HepG2 (cell line): ENCODE measurements around the gene B4GALT2. TPM values are rescaled to one million over a fixed set of nuclear protein-coding genes. Genes with fewer than 3 reads are reported as not detected.

Experiments used
- ATAC-seq: fragments of 200-7000 bp; cut with Tn5 transposase; 3 replicates; pipeline ENCODE4 v1.9.1; 2020; ENCODE audit warnings: mild to moderate bottlenecking, moderate library complexity
- BruUV-seq: library from RNA; stranded (reverse); fragments of 400-500 nt; replicated peaks from 2 replicates; lab custom pipeline; 2021; lab: Mats Ljungman, UMichigan
- CTCF ChIA-PET: fragments of 300-600 bp; formaldehyde crosslinking; extraction: SDS; loops from one replicate; lab custom pipeline; 2021; ENCODE audit warnings: low total read pairs, inconsistent platforms, low intra/inter-chr PET ratio; lab: Yijun Ruan, JAX
- POLR2A ChIA-PET: fragments of 350-600 bp; sonication (Branson Sonifier 250); formaldehyde crosslinking; loops from one replicate; lab custom pipeline; 2020; ENCODE audit warnings: antibody characterized with exemption, inconsistent platforms; lab: Yijun Ruan, JAX
- DNase-seq: peaks from one replicate; pipeline ENCODE4 v3.0.0-alpha.2; 2015; ENCODE audit warnings: low spot score
- FAIRE-seq: peaks from 3 replicates; lab custom pipeline; 2011; peaks lifted over from hg19 to GRCh38; lab: Jason Lieb, UNC
- H2AFZ ChIP-seq: one replicate; pipeline ENCODE4 v1.6.1; 2011; ENCODE audit warnings: low read length, inconsistent platforms
- H3K27ac ChIP-seq: fragments of 300-600 bp; 3 replicates; pipeline ENCODE4 v1.8.0; 2011; ENCODE audit warnings: mixed run types, mild to moderate bottlenecking, mixed read lengths, low read length, inconsistent platforms; ENCODE audit not compliant: insufficient read depth; ENCODE audit errors: extremely low read length
- H3K27me3 ChIP-seq, 2 experiments: fragments of 200-600 bp in 1 of 2; 2 replicates in 1 of 2; 3 replicates in 1 of 2; pipeline versions ENCODE4 v1.6.0 to v1.8.0; 2011; ENCODE audit warnings: low read length in 2 of 2, mild to moderate bottlenecking in 2 of 2, moderate library complexity in 2 of 2, inconsistent platforms in 1 of 2; ENCODE audit not compliant: insufficient read depth in 2 of 2, control insufficient read depth in 1 of 2
- H3K36me3 ChIP-seq, 2 experiments: fragments of 200-600 bp in 1 of 2; replicated peaks in 1 of 2; 2 replicates in 1 of 2; 3 replicates in 1 of 2; pipeline versions ENCODE4 v1.5.1 to v1.8.0; 2011; ENCODE audit warnings: low read length in 2 of 2, inconsistent platforms in 1 of 2; ENCODE audit not compliant: insufficient read depth in 2 of 2, control insufficient read depth in 1 of 2
- H3K4me1 ChIP-seq: 2 replicates; pipeline ENCODE4 v1.5.1; 2012; ENCODE audit warnings: low read length, inconsistent platforms; ENCODE audit not compliant: insufficient read depth
- H3K4me2 ChIP-seq: 2 replicates; pipeline ENCODE4 v1.6.0; 2011; ENCODE audit warnings: low read depth, low read length, inconsistent platforms
- H3K4me3 ChIP-seq, 3 experiments: fragments of 200-600 bp in 1 of 3; sonication (generic), shearing (Covaris generic) in 1 of 3; replicated peaks in 1 of 3; 2 replicates each; pipeline ENCODE4 v1.5.1; 2011 to 2016; ENCODE audit warnings: low read length in 3 of 3, inconsistent platforms in 2 of 3, low read depth in 2 of 3, mild to moderate bottlenecking in 2 of 3, control low read depth in 1 of 3, mixed read lengths in 1 of 3; ENCODE audit not compliant: insufficient read depth in 1 of 3
- H3K79me2 ChIP-seq: one replicate; pipeline ENCODE4 v1.6.1; 2011; ENCODE audit warnings: low read length, inconsistent platforms; ENCODE audit not compliant: insufficient read depth
- H3K9ac ChIP-seq: 2 replicates; pipeline ENCODE4 v1.6.0; 2011; ENCODE audit warnings: mild to moderate bottlenecking, low read depth, low read length, inconsistent platforms; ENCODE audit not compliant: insufficient read depth
- H3K9me3 ChIP-seq: 2 replicates; pipeline ENCODE4 v1.5.1; 2012; ENCODE audit warnings: mild to moderate bottlenecking, low read length
- H4K20me1 ChIP-seq: 2 replicates; pipeline ENCODE4 v1.6.0; 2011; ENCODE audit warnings: inconsistent platforms, mild to moderate bottlenecking, low read length, moderate library complexity; ENCODE audit not compliant: insufficient read depth
- ATF3 ChIP-seq: sonication (generic); formaldehyde crosslinking; IDR thresholded peaks from 2 replicates; pipeline ENCODE4 v1.4.0; 2020; ENCODE audit warnings: missing genetic modification reagents
- BRF2 ChIP-seq: sonication (generic); formaldehyde crosslinking; IDR thresholded peaks from 2 replicates; pipeline ENCODE4 v1.8.1; 2022; ENCODE audit warnings: mild to moderate bottlenecking, missing genetic modification reagents
- CBFB ChIP-seq: sonication (generic); formaldehyde crosslinking; IDR thresholded peaks from 2 replicates; pipeline ENCODE4 v1.4.0; 2020; ENCODE audit warnings: missing genetic modification reagents
- EZH2 ChIP-seq: conservative IDR thresholded peaks from 2 replicates; pipeline ENCODE4 v1.6.1; 2012; ENCODE audit warnings: mild to moderate bottlenecking, low read depth, low read length, moderate library complexity
- HDAC6 ChIP-seq: fragments of 200-600 bp; sonication (generic); IDR thresholded peaks from 2 replicates; pipeline ENCODE4 v1.7.0; 2017; ENCODE audit warnings: mild to moderate bottlenecking, antibody characterized with exemption, low read length, low read depth
- KLF16 ChIP-seq, 2 experiments: sonication (generic) in 1 of 2; formaldehyde crosslinking in 1 of 2; IDR thresholded peaks; 2 replicates each; pipeline versions ENCODE4 v1.6.1 to v1.8.0; 2016 to 2023; ENCODE audit warnings: missing genetic modification reagents in 2 of 2, missing compliant biosample characterization in 1 of 2
- KLF9 ChIP-seq: IDR thresholded peaks from 2 replicates; pipeline ENCODE4 v1.6.1; 2016; ENCODE audit warnings: low read depth
- POLR2G ChIP-seq: fragments of 200-400 bp; formaldehyde crosslinking; IDR thresholded peaks from 2 replicates; pipeline ENCODE4 v1.6.1; 2018; ENCODE audit warnings: mild to moderate bottlenecking, low read depth, low read length, moderate library complexity
- SP2 ChIP-seq: sonication (generic); formaldehyde crosslinking; IDR thresholded peaks from 2 replicates; pipeline ENCODE4 v1.5.1; 2020; ENCODE audit warnings: mild to moderate bottlenecking, missing genetic modification reagents
- SRSF1 ChIP-seq: fragments of 200-400 bp; formaldehyde crosslinking; optimal IDR thresholded peaks from 2 replicates; pipeline ENCODE3; 2017; ENCODE audit warnings: mild to moderate bottlenecking, low read depth, low read length, moderate library complexity
- TBX2 ChIP-seq: sonication (generic); formaldehyde crosslinking; IDR thresholded peaks from 2 replicates; pipeline ENCODE4 v1.5.0; 2020; ENCODE audit warnings: missing genetic modification reagents, mild to moderate bottlenecking, borderline replicate concordance
- ZMAT5 ChIP-seq: sonication (generic); formaldehyde crosslinking; IDR thresholded peaks from 2 replicates; pipeline ENCODE4 v1.5.0; 2020; ENCODE audit warnings: mild to moderate bottlenecking, low read depth, missing genetic modification reagents, borderline replicate concordance
- ZNF235 ChIP-seq: sonication (generic); formaldehyde crosslinking; IDR thresholded peaks from 2 replicates; pipeline ENCODE4 v1.8.1; 2023; ENCODE audit warnings: mild to moderate bottlenecking, missing genetic modification reagents, borderline replicate concordance
- ZNF30 ChIP-seq: sonication (generic); formaldehyde crosslinking; IDR thresholded peaks from 2 replicates; pipeline ENCODE4 v1.5.0; 2020; ENCODE audit warnings: mild to moderate bottlenecking, missing genetic modification reagents
- WGBS: methylation state at CpG from one replicate; pipeline ENCODE4 v1.1.6; 2017; ENCODE audit warnings: low lambda C conversion rate; 5-methylcytosine and 5-hydroxymethylcytosine counted together
- in situ Hi-C: cut with HindIII; loops from 2 replicates; pipeline ENCODE4 v1.10.0; 2017; ENCODE audit warnings: low pct_unique_long_range_greater_than_20kb; ENCODE audit not compliant: extremely low pct_ligation_motif_present
- intact Hi-C: fragments of 100-400 bp; cut with micrococcal nuclease; formaldehyde crosslinking; loops from one replicate; pipeline ENCODE4 v1.10.0; 2022; ENCODE audit not compliant: unreplicated experiment
- polyA plus RNA-seq, 8 experiments: library from polyadenylated mRNA; depleted of rRNA in 3 of 8; stranded (reverse) in 7 of 8; unstranded in 1 of 8; fragments of >200 nt; fragmentation: Illumina TruSeq in 4 of 8; extraction: Trizol in 4 of 8; gene quantifications; 2 replicates each; pipeline versions ENCODE4 v1.2.1 to v1.2.3, GENCODE V29; 2011 to 2016; ENCODE audit warnings: low read depth in 4 of 8, missing spikeins in 1 of 8, mixed read lengths in 1 of 8; ENCODE audit not compliant: insufficient read depth in 1 of 8
- total RNA-seq, 5 experiments: library from RNA; depleted of rRNA; stranded (reverse); fragments of >200 nt; fragmentation: Illumina TruSeq; extraction: Trizol; gene quantifications; 2 replicates each; pipeline ENCODE4 v1.2.3, GENCODE V29; 2016; ENCODE audit warnings: low read depth in 1 of 5
- TF ChIP-seq, protein P1 (sequence below): IDR thresholded peaks from 2 replicates; pipeline ENCODE4 v1.6.1; 2016; ENCODE audit warnings: mild to moderate bottlenecking
- TF ChIP-seq, protein P2 (sequence below): sonication (generic); formaldehyde crosslinking; IDR thresholded peaks from 2 replicates; pipeline ENCODE4 v1.8.0; 2022; ENCODE audit warnings: mild to moderate bottlenecking, missing genetic modification reagents; ENCODE audit not compliant: insufficient replicate concordance
- TF ChIP-seq, protein P3 (sequence below): sonication (generic); formaldehyde crosslinking; IDR thresholded peaks from 2 replicates; pipeline ENCODE4 v1.8.1; 2023; ENCODE audit warnings: missing genetic modification reagents, mild to moderate bottlenecking, borderline replicate concordance

B4GALT2 gene
- total and polyA plus RNA-seq, 2 of the 13 experiments (the other 11 are each of a cell fraction or from before 2014, with no cell fraction given): 41.9 to 78.0 TPM

DNA sequence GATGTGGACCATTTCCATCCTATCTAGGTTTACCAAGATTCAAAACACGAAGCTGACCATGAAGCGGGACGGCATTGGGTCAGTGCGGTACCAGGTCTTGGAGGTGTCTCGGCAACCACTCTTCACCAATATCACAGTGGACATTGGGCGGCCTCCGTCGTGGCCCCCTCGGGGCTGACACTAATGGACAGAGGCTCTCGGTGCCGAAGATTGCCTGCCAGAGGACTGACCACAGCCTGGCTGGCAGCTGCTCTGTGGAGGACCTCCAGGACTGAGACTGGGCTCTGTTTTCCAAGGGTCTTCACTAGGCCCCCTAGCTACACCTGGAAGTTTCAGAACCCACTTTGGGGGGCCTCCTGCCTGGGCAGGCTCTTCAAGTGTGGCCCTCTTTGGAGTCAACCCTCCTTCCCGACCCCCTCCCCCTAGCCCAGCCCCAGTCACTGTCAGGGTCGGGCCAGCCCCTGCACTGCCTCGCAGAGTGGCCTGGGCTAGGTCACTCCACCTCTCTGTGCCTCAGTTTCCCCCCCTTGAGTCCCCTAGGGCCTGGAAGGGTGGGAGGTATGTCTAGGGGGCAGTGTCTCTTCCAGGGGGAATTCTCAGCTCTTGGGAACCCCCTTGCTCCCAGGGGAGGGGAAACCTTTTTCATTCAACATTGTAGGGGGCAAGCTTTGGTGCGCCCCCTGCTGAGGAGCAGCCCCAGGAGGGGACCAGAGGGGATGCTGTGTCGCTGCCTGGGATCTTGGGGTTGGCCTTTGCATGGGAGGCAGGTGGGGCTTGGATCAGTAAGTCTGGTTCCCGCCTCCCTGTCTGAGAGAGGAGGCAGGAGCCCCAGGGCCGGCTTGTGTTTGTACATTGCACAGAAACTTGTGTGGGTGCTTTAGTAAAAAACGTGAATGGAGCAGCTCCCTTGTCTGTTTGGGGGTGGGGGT lies 11.5 kb downstream of the B4GALT2 start (continued):
- TF ChIP-seq ATF3: no peak
- TF ChIP-seq ZNF30 (CRISPR knock-in tag): no peak
- TF ChIP-seq BRF2 (CRISPR knock-in tag): no peak
- peak; percentile 11 for TF ChIP-seq SRSF1
- TF ChIP-seq, all 625 proteins: peak for 5

GRCh38 chr1:43991200-43991475 lies 12.1 kb downstream of the B4GALT2 start:
- DNase-seq: no peak
- Histone ChIP-seq H3K4me3 (peak overlapping the region; percentile 52 to 77 (median 75)), H3K27ac (peak overlapping the region; percentile 54), H3K4me2 (peak overlapping the region; percentile 89), H3K9ac (peak overlapping the region; percentile 56), H2AFZ (no peak overlapping the region), H3K4me1 (peaks cover 62% of the 10 kb centered on the region), H3K36me3 (peaks cover 0 to 1% of the 10 kb centered on the region in 2 experiments; a peak in 1 of 5 replicates), H3K79me2 (no peaks in the 10 kb centered on the region), H4K20me1 (no peaks in the 10 kb centered on the region), H3K9me3 (no peaks in the 10 kb centered on the region), H3K27me3 (no peaks in the 10 kb centered on the region)
- 0% methylated on average over 4 of the region's 10 CpGs for WGBS
- ChIA-PET POLR2A (interaction anchor here (0.8 to 0.9 kb wide), 2 partner anchors 16 to 40 kb away, joined by 3 to 4 read pairs; partner anchors contain the start of genes ATP6V0B and SLC6A9), CTCF (no interaction called here)
- ATAC-seq: no peak
- intact Hi-C loops (no loop called here), in situ Hi-C loops (no loop called here)
- no peak for FAIRE-seq
- no TSS peak for BruUV-seq
- TF ChIP-seq KLF16 (CRISPR knock-in tag; IDR thresholded peaks at IDR 0.05): no peak
- no peak for TF ChIP-seq ZMAT5 (CRISPR knock-in tag)
- TF ChIP-seq, protein P1, sequence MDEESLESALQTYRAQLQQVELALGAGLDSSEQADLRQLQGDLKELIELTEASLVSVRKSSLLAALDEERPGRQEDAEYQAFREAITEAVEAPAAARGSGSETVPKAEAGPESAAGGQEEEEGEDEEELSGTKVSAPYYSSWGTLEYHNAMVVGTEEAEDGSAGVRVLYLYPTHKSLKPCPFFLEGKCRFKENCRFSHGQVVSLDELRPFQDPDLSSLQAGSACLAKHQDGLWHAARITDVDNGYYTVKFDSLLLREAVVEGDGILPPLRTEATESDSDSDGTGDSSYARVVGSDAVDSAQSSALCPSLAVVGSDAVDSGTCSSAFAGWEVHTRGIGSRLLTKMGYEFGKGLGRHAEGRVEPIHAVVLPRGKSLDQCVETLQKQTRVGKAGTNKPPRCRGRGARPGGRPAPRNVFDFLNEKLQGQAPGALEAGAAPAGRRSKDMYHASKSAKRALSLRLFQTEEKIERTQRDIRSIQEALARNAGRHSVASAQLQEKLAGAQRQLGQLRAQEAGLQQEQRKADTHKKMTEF: 0 out of 2 replicates have a peak, but pooled peaks have one; percentile 41
- TF ChIP-seq EZH2: no peak
- 0 out of 2 replicates have a peak, but pooled peaks have one; percentile 5 for TF ChIP-seq CBFB (CRISPR knock-in tag)
- TF ChIP-seq POLR2G: peak; percentile 69; the same call in 1 of the 2 replicates
- no peak for TF ChIP-seq HDAC6
- no peak for TF ChIP-seq ZNF235 (CRISPR knock-in tag)
- no peak for TF ChIP-seq KLF9 (CRISPR knock-in tag)
- TF ChIP-seq, protein P2, sequence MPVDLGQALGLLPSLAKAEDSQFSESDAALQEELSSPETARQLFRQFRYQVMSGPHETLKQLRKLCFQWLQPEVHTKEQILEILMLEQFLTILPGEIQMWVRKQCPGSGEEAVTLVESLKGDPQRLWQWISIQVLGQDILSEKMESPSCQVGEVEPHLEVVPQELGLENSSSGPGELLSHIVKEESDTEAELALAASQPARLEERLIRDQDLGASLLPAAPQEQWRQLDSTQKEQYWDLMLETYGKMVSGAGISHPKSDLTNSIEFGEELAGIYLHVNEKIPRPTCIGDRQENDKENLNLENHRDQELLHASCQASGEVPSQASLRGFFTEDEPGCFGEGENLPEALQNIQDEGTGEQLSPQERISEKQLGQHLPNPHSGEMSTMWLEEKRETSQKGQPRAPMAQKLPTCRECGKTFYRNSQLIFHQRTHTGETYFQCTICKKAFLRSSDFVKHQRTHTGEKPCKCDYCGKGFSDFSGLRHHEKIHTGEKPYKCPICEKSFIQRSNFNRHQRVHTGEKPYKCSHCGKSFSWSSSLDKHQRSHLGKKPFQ (CRISPR knock-in tag): peak; percentile 41
- no peak for TF ChIP-seq SP2 (CRISPR knock-in tag)
- no peak for TF ChIP-seq TBX2 (CRISPR knock-in tag)
- TF ChIP-seq, protein P3, sequence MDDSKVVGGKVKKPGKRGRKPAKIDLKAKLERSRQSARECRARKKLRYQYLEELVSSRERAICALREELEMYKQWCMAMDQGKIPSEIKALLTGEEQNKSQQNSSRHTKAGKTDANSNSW (CRISPR knock-in tag): no peak
